Skeletal muscle cell (primary cell): ENCODE data around the gene FAM171A2.

ENCODE experiments used
- DNase-seq: peaks from one replicate; pipeline ENCODE4 v3.0.0-alpha.2; 2010; ENCODE audit warnings: low read depth
- H3K4me3 ChIP-seq: 2 replicates; pipeline ENCODE4 v1.5.1; 2011; ENCODE audit warnings: low read depth, mild to moderate bottlenecking, control low read depth, low read length, moderate library complexity

The FAM171A2 gene

GRCh38 chr17:44311562-44312181 is 52.0 kb downstream of the FAM171A2 start:
- H3K4me3 ChIP-seq: no peak overlapping the region
- no peak for DNase-seq

- no peak for DNase-seq
- no peak overlapping the region for H3K4me3 ChIP-seq
Observed at GRCh38 chr17:44310609-44311376, 52.9 kb downstream of the FAM171A2 start.

GRCh38 chr17:44310188-44310587 is 53.5 kb downstream of the FAM171A2 start:
- no peak overlapping the region for H3K4me3 ChIP-seq
- no peak for DNase-seq

GRCh38 chr17:44309472-44309871 is 54.2 kb downstream of the FAM171A2 start:
- no peak for DNase-seq
- no peak overlapping the region for H3K4me3 ChIP-seq

GRCh38 chr17:44308865-44309264 is 54.8 kb downstream of the FAM171A2 start:
- DNase-seq: no peak
- peak overlapping the region; percentile 50 for H3K4me3 ChIP-seq

GRCh38 chr17:44308320-44308818 is 55.3 kb downstream of the FAM171A2 start, which contains the start of gene RUNDC3A:
Gene RUNDC3A (plus strand): TSS chr17:44308601. CDS start chr17:44308833, 232 bp downstream.
- H3K4me3 ChIP-seq: peak within 1 kb of the TSS; percentile 50
- DNase-seq: no peak

GRCh38 chr17:44307387-44308186 is 56.1 kb downstream of the FAM171A2 start:
- no peak for DNase-seq
- peak overlapping the region; percentile 50 for H3K4me3 ChIP-seq

- no peak for DNase-seq
- H3K4me3 ChIP-seq: no peak overlapping the region
Observed at GRCh38 chr17:44304651-44305050, 59.0 kb downstream of the FAM171A2 start.
